Measurements from ENCODE around the gene ANXA2R. TPM values are rescaled to one million over a fixed set of nuclear protein-coding genes. Genes with fewer than 3 reads are reported as not detected.

ANXA2R gene
- polyA plus RNA-seq, 1 of the 3 experiments (the other 2 are of a cell fraction) = 1.9 TPM

DNA sequence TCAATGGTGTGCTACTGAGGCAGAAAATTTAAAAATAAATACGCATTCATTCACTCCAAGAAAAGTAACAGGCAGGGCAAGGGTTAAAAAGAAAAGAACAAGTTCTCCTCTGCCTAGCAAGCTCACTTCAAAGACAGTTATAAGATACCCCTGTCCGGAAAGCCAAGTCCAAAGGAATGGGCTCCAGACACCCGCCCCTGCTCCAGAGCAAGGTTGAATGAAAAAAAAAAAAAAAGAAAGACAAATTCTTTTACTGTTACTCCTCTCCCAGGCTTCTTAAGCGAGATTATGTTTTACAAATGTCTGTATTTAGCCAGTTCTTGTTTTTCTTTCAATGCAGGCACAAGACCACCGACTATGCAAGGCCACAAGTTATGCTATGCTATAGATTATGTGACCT lies 9.1 kb upstream of the ANXA2R start:
- H3K27ac ChIP-seq (ENCODE audit: low read depth in 2 of 2, low read length in 1 of 2) = no peak overlapping the region
- H3K9me3 ChIP-seq = no peaks in the 10 kb centered on the region
- no peaks in the 10 kb centered on the region for H3F3A ChIP-seq (replicated peaks; ENCODE audit: insufficient read depth)
- H3K9ac ChIP-seq = no peak overlapping the region
- no peak overlapping the region for H3K4me3 ChIP-seq (ENCODE audit: low read depth in 2 of 2, low read length in 1 of 2)
- H3K27me3 ChIP-seq (ENCODE audit: insufficient read depth) = no peaks in the 10 kb centered on the region
- ChIA-PET POLR2A (no interaction called here), CTCF (interaction anchor here (1.2 to 3.1 kb wide), 6 partner anchors 8 to 56 kb away, joined by 3 to 18 read pairs (median 3); partner anchors contain the start of gene ANXA2R)
- 65% methylated on average over 5 of the region's 5 CpGs for WGBS (ENCODE audit: low lambda C conversion rate)
- peaks cover 27% of the 10 kb centered on the region for H3K79me2 ChIP-seq (ENCODE audit: insufficient read depth)
- no peak overlapping the region for H2AFZ ChIP-seq (ENCODE audit: low read depth)
- H3K4me1 ChIP-seq (ENCODE audit: control insufficient read depth in 1 of 2, insufficient read depth in 2 of 2, low read depth in 1 of 2, low read length in 1 of 2) = peaks cover 0 to 9% of the 10 kb centered on the region in 2 experiments; a peak in 1 of 4 replicates
- no peaks in the 10 kb centered on the region for H4K20me1 ChIP-seq (ENCODE audit: insufficient read depth)
- H3K36me3 ChIP-seq (replicated peaks in 1 of 2; ENCODE audit: control insufficient read depth in 1 of 2, insufficient read depth in 2 of 2, low read length in 1 of 2) = no peaks in the 10 kb centered on the region
- no peak for DNase-seq
- H3K4me2 ChIP-seq = no peak overlapping the region
- TF ChIP-seq NRF1 (IDR thresholded peaks at IDR 0.05; ENCODE audit: low read depth, low read length) = no peak
- no peak for TF ChIP-seq NFIC (IDR thresholded peaks at IDR 0.05; ENCODE audit: borderline replicate concordance)
- no peak for TF ChIP-seq JUND (IDR thresholded peaks at IDR 0.05)
- TF ChIP-seq, protein P1, sequence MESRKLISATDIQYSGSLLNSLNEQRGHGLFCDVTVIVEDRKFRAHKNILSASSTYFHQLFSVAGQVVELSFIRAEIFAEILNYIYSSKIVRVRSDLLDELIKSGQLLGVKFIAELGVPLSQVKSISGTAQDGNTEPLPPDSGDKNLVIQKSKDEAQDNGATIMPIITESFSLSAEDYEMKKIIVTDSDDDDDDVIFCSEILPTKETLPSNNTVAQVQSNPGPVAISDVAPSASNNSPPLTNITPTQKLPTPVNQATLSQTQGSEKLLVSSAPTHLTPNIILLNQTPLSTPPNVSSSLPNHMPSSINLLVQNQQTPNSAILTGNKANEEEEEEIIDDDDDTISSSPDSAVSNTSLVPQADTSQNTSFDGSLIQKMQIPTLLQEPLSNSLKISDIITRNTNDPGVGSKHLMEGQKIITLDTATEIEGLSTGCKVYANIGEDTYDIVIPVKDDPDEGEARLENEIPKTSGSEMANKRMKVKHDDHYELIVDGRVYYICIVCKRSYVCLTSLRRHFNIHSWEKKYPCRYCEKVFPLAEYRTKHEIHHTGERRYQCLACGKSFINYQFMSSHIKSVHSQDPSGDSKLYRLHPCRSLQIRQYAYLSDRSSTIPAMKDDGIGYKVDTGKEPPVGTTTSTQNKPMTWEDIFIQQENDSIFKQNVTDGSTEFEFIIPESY (IDR thresholded peaks at IDR 0.05; ENCODE audit: borderline replicate concordance, low read depth) = no peak
- no peak for TF ChIP-seq SMC3 (IDR thresholded peaks at IDR 0.05; ENCODE audit: low read depth, low read length)
- no peaks in the 10 kb centered on the region for H3K9me2 ChIP-seq

DNA sequence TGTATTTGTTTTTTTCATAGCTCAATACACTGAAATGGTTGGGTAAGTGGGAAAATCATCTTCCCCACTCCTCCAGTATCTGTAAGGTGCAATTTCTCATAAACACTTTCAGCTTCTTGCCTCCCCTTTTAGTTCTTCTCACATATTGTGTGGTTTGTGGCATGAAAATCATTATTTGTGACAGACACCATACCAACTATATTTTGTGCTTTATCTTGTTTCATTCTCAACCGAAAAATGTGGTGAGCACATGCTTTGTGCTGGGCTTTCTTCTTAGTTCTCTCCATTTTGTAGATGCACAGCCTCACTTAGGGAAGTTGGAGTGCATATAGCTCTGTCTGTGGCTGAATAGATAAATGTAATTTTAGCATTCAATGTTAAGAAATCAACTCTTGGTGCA lies 6.4 kb upstream of the ANXA2R start:
- H3K4me3 ChIP-seq (ENCODE audit: low read depth in 2 of 2, low read length in 1 of 2) = no peak overlapping the region
- H2AFZ ChIP-seq (ENCODE audit: low read depth) = no peak overlapping the region
- no peaks in the 10 kb centered on the region for H3K9me2 ChIP-seq
- H3K36me3 ChIP-seq (replicated peaks in 1 of 2; ENCODE audit: control insufficient read depth in 1 of 2, insufficient read depth in 2 of 2, low read length in 1 of 2) = no peaks in the 10 kb centered on the region
- no peak overlapping the region for H3K9ac ChIP-seq
- H3K27ac ChIP-seq (ENCODE audit: low read depth in 2 of 2, low read length in 1 of 2) = no peak overlapping the region
- H3K27me3 ChIP-seq (ENCODE audit: insufficient read depth) = no peaks in the 10 kb centered on the region
- no peak for DNase-seq
- H3K79me2 ChIP-seq (ENCODE audit: insufficient read depth) = peaks cover 26% of the 10 kb centered on the region
- H3K9me3 ChIP-seq = no peaks in the 10 kb centered on the region
- no peaks in the 10 kb centered on the region for H4K20me1 ChIP-seq (ENCODE audit: insufficient read depth)
- CTCF ChIA-PET = interaction anchor here (0.7 to 2.8 kb wide), 5 partner anchors 17 to 1668 kb away, joined by 3 to 8 read pairs (median 3); no protein-coding TSS in a partner anchor
- TF ChIP-seq RFX5 (IDR thresholded peaks at IDR 0.05; ENCODE audit: low read length) (no peak), TEAD4 (IDR thresholded peaks at IDR 0.05; ENCODE audit: borderline replicate concordance, insufficient read depth) (no peak), FOSL2 (IDR thresholded peaks at IDR 0.05; ENCODE audit: borderline replicate concordance, low read depth) (no peak), GATA2 (CRISPR knock-in tag; IDR thresholded peaks at IDR 0.05) (no peak), SMC3 (IDR thresholded peaks at IDR 0.05; ENCODE audit: low read depth, low read length) (no peak), RCOR1 (IDR thresholded peaks at IDR 0.05; ENCODE audit: low read length) (no peak), FOXM1 (IDR thresholded peaks at IDR 0.05; ENCODE audit: low read depth) (no peak), POLR2AphosphoS5 (IDR thresholded peaks at IDR 0.05; ENCODE audit: low read depth, low read length) (no peak), EP300 (IDR thresholded peaks at IDR 0.05; ENCODE audit: borderline replicate concordance in 1 of 2, low read depth in 1 of 2, low read length in 1 of 2) (no peak), FOXJ3 (CRISPR knock-in tag; IDR thresholded peaks at IDR 0.05) (no peak), TAF1 (IDR thresholded peaks at IDR 0.05; ENCODE audit: borderline replicate concordance, low read depth, low read length) (no peak), TCF12 (IDR thresholded peaks at IDR 0.05) (no peak)
- TF ChIP-seq, protein P2, sequence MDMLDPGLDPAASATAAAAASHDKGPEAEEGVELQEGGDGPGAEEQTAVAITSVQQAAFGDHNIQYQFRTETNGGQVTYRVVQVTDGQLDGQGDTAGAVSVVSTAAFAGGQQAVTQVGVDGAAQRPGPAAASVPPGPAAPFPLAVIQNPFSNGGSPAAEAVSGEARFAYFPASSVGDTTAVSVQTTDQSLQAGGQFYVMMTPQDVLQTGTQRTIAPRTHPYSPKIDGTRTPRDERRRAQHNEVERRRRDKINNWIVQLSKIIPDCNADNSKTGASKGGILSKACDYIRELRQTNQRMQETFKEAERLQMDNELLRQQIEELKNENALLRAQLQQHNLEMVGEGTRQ (IDR thresholded peaks at IDR 0.05; ENCODE audit: borderline replicate concordance, low read depth, low read length) = no peak
- TF ChIP-seq, protein P3, sequence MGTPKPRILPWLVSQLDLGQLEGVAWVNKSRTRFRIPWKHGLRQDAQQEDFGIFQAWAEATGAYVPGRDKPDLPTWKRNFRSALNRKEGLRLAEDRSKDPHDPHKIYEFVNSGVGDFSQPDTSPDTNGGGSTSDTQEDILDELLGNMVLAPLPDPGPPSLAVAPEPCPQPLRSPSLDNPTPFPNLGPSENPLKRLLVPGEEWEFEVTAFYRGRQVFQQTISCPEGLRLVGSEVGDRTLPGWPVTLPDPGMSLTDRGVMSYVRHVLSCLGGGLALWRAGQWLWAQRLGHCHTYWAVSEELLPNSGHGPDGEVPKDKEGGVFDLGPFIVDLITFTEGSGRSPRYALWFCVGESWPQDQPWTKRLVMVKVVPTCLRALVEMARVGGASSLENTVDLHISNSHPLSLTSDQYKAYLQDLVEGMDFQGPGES (IDR thresholded peaks at IDR 0.05; ENCODE audit: low read depth, low read length) = no peak
- TF ChIP-seq, protein P4, sequence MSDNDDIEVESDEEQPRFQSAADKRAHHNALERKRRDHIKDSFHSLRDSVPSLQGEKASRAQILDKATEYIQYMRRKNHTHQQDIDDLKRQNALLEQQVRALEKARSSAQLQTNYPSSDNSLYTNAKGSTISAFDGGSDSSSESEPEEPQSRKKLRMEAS (IDR thresholded peaks at IDR 0.05; ENCODE audit: low read depth) = no peak
- TF ChIP-seq, protein P1 (IDR thresholded peaks at IDR 0.05; ENCODE audit: borderline replicate concordance, low read depth) = no peak
- TF ChIP-seq, protein P5, sequence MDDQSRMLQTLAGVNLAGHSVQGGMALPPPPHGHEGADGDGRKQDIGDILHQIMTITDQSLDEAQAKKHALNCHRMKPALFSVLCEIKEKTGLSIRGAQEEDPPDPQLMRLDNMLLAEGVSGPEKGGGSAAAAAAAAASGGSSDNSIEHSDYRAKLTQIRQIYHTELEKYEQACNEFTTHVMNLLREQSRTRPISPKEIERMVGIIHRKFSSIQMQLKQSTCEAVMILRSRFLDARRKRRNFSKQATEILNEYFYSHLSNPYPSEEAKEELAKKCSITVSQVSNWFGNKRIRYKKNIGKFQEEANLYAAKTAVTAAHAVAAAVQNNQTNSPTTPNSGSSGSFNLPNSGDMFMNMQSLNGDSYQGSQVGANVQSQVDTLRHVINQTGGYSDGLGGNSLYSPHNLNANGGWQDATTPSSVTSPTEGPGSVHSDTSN (IDR thresholded peaks at IDR 0.05) = no peak
- peaks cover 9 to 16% of the 10 kb centered on the region in 2 experiments; a peak in 2 of 4 replicates for H3K4me1 ChIP-seq (ENCODE audit: control insufficient read depth in 1 of 2, insufficient read depth in 2 of 2, low read depth in 1 of 2, low read length in 1 of 2)
- POLR2A ChIA-PET = no interaction called here
- no peak overlapping the region for H3K4me2 ChIP-seq
- H3F3A ChIP-seq (replicated peaks; ENCODE audit: insufficient read depth) = peaks cover 18% of the 10 kb centered on the region
- WGBS (ENCODE audit: low lambda C conversion rate) = 86% methylated on average over 1 of the region's 1 CpG
